Left lung (tissue), 10 donors: Measurements from ENCODE around the gene IL36A. TPM values are rescaled to one million over a fixed set of nuclear protein-coding genes. Genes with fewer than 3 reads are reported as not detected.

Experiments used
- ATAC-seq: fragments of 200-7000 bp; cut with Tn5 transposase; one replicate; pipeline ENCODE4 v1.9.1; 2020; ENCODE audit warnings: moderate library complexity
- DNase-seq, 4 donors: peaks; one replicate each; pipeline ENCODE4 v3.0.0-alpha.2; 2013 to 2020
- H3K27ac ChIP-seq, 2 donors: fragments of 200-600 bp; sonication (generic) in 1 of 2; one replicate each; pipeline versions ENCODE4 v1.5.0 to v1.8.0; 2020 to 2021
- H3K27me3 ChIP-seq, 2 donors: fragments of 200-600 bp; sonication (generic) in 1 of 2; one replicate each; pipeline versions ENCODE4 v1.5.0 to v1.8.0; 2020 to 2021
- H3K36me3 ChIP-seq, 2 donors: fragments of 200-600 bp; sonication (generic) in 1 of 2; one replicate each; pipeline versions ENCODE4 v1.5.0 to v1.8.0; 2020 to 2021
- H3K4me1 ChIP-seq, 2 donors: fragments of 200-600 bp; one replicate each; pipeline ENCODE4 v1.8.0; 2021
- H3K4me3 ChIP-seq, 2 donors: fragments of 200-600 bp; sonication (generic) in 1 of 2; one replicate each; pipeline versions ENCODE4 v1.5.0 to v1.8.0; 2020 to 2021; ENCODE audit warnings: mild to moderate bottlenecking in 1 of 2
- H3K9me3 ChIP-seq, 2 donors: fragments of 200-600 bp; sonication (generic) in 1 of 2; one replicate each; pipeline versions ENCODE4 v1.5.0 to v1.8.0; 2020 to 2021
- CTCF ChIP-seq, 2 donors: fragments of 200-600 bp; sonication (generic) in 1 of 2; IDR thresholded peaks; one replicate each; pipeline versions ENCODE4 v1.5.0 to v1.8.0; 2021; ENCODE audit warnings: antibody characterized with exemption in 2 of 2
- intact Hi-C, 2 donors: fragments of 100-400 bp; cut with DNase I; formaldehyde crosslinking; loops; one replicate each; pipeline versions ENCODE4 v1.11.2 to v1.14.2; 2022
- polyA plus RNA-seq, 6 donors: library from polyadenylated mRNA; unstranded; fragments of 120-200 nt; gene quantifications; one replicate each; pipeline ENCODE4 v1.2.1, GENCODE V29; 2013; ENCODE audit not compliant: insufficient read length in 6 of 6
- total RNA-seq, 2 donors: library from RNA; stranded (reverse); fragmentation: NEBNext Ultra II Directional; extraction: Animal tissue kit (Norgen Biotek cat#: 25700); gene quantifications; one replicate each; pipeline ENCODE4 v1.2.1, GENCODE V29; 2021
- donor health status: DM: no; HTN: yes; CAD: no.
- donor health status: DM: no; HTN: no; CAD: no.

IL36A gene
- total and polyA plus RNA-seq, 8 donors: not detected

- Histone ChIP-seq H3K27me3 (peaks cover 0 to 9% of the 10 kb centered on the region in 2 donors), H3K27ac (no peak overlapping the region), H3K9me3 (no peaks in the 10 kb centered on the region), H3K4me1 (no peaks in the 10 kb centered on the region), H3K4me3 (no peak overlapping the region), H3K36me3 (no peaks in the 10 kb centered on the region)
- intact Hi-C loops: no loop called here
- DNase-seq: no peak
- no peak for TF ChIP-seq CTCF (IDR thresholded peaks at IDR 0.05)
- ATAC-seq: no peak
Measured at GRCh38 chr2:113015655-113016054, 10.4 kb downstream of the IL36A start.

GRCh38 chr2:113018509-113018908 lies 13.2 kb downstream of the IL36A start:
- Histone ChIP-seq H3K27ac (no peak overlapping the region), H3K36me3 (no peaks in the 10 kb centered on the region), H3K4me3 (no peak overlapping the region), H3K4me1 (no peaks in the 10 kb centered on the region), H3K27me3 (peaks cover 0 to 9% of the 10 kb centered on the region in 2 donors), H3K9me3 (no peaks in the 10 kb centered on the region)
- DNase-seq: no peak
- ATAC-seq: no peak
- intact Hi-C loops: no loop called here
- no peak for TF ChIP-seq CTCF (IDR thresholded peaks at IDR 0.05)

- DNase-seq (no peak), ATAC-seq (no peak)
- Histone ChIP-seq H3K36me3 (no peaks in the 10 kb centered on the region), H3K4me1 (no peaks in the 10 kb centered on the region), H3K27ac (no peak overlapping the region), H3K27me3 (peaks cover 0 to 15% of the 10 kb centered on the region in 2 donors), H3K4me3 (no peak overlapping the region), H3K9me3 (no peaks in the 10 kb centered on the region)
- TF ChIP-seq CTCF (IDR thresholded peaks at IDR 0.05): no peak
- intact Hi-C loops: no loop called here
Measured at GRCh38 chr2:113021312-113021711, 16.1 kb downstream of the IL36A start.

GRCh38 chr2:113024764-113025163 lies 19.5 kb downstream of the IL36A start:
- ATAC-seq: no peak
- DNase-seq: no peak
- Histone ChIP-seq H3K4me3 (no peak overlapping the region), H3K9me3 (no peaks in the 10 kb centered on the region), H3K4me1 (no peaks in the 10 kb centered on the region), H3K27me3 (peaks cover 5 to 28% of the 10 kb centered on the region in 2 donors), H3K36me3 (no peaks in the 10 kb centered on the region), H3K27ac (no peak overlapping the region)
- no peak for TF ChIP-seq CTCF (IDR thresholded peaks at IDR 0.05)
- intact Hi-C loops: no loop called here

- intact Hi-C loops: no loop called here
- DNase-seq (no peak), ATAC-seq (no peak)
- Histone ChIP-seq H3K36me3 (no peaks in the 10 kb centered on the region), H3K4me1 (no peaks in the 10 kb centered on the region), H3K27ac (no peak overlapping the region), H3K9me3 (no peaks in the 10 kb centered on the region), H3K27me3 (peaks cover 5 to 33% of the 10 kb centered on the region in 2 donors), H3K4me3 (no peak overlapping the region)
- no peak for TF ChIP-seq CTCF (IDR thresholded peaks at IDR 0.05)
Measured at GRCh38 chr2:113025737-113026136, 20.5 kb downstream of the IL36A start.
